Common myeloid progenitor, CD34-positive (primary cell): ENCODE results near the gene ORC5.

Experiments used
- CTCF ChIA-PET: fragments of 350-600 bp; sonication (Branson Sonifier 250); formaldehyde crosslinking; loops from one replicate; lab custom pipeline; 2021; ENCODE audit warnings: antibody characterized with exemption; lab: Charles Lee
- POLR2A ChIA-PET: fragments of 350-600 bp; sonication (Branson Sonifier 250); formaldehyde crosslinking; loops from one replicate; lab custom pipeline; 2021; ENCODE audit warnings: antibody characterized with exemption; lab: Charles Lee
- DNase-seq, 3 donors: peaks; one replicate each; pipeline versions ENCODE4 v3.0.0 to v3.0.0-alpha.2; 2013
- H3K27ac ChIP-seq, 2 experiments: 1 replicate in 1 of 2; 2 replicates in 1 of 2; pipeline ENCODE4 v1.7.0; 2013; ENCODE audit warnings: inconsistent platforms in 2 of 2, low read length in 2 of 2, mild to moderate bottlenecking in 2 of 2, low read depth in 1 of 2, moderate library complexity in 1 of 2; ENCODE audit not compliant: severe bottlenecking in 2 of 2, insufficient read depth in 1 of 2, poor library complexity in 1 of 2
- H3K27me3 ChIP-seq, 5 experiments: replicated peaks in 2 of 5; 1 replicate in 3 of 5; 2 replicates in 2 of 5; pipeline versions ENCODE4 v1.6.1 to v1.7.0; 2013; ENCODE audit warnings: low read length in 4 of 5, mild to moderate bottlenecking in 2 of 5, moderate library complexity in 2 of 5, inconsistent platforms in 1 of 5; ENCODE audit not compliant: insufficient read depth in 5 of 5, control insufficient read depth in 4 of 5
- H3K36me3 ChIP-seq, 4 experiments: 1 replicate in 2 of 4; 2 replicates in 2 of 4; pipeline versions ENCODE4 v1.6.1 to v1.7.0; 2013; ENCODE audit warnings: low read length in 3 of 4, control low read depth in 1 of 4, mild to moderate bottlenecking in 1 of 4; ENCODE audit not compliant: control insufficient read depth in 4 of 4, insufficient read depth in 4 of 4
- H3K4me1 ChIP-seq, 4 experiments: 1 replicate in 3 of 4; 2 replicates in 1 of 4; pipeline versions ENCODE4 v1.6.1 to v1.7.1; 2013; ENCODE audit warnings: low read length in 3 of 4, mild to moderate bottlenecking in 3 of 4, control low read depth in 1 of 4, inconsistent platforms in 1 of 4, moderate library complexity in 1 of 4; ENCODE audit not compliant: control insufficient read depth in 4 of 4, insufficient read depth in 4 of 4; ENCODE audit errors: control extremely low read depth in 1 of 4
- H3K4me3 ChIP-seq, 7 experiments: 1 replicate in 4 of 7; 2 replicates in 3 of 7; pipeline versions ENCODE4 v1.5.1 to v1.7.0; 2013; ENCODE audit warnings: mild to moderate bottlenecking in 7 of 7, low read length in 6 of 7, moderate library complexity in 6 of 7, inconsistent platforms in 2 of 7, low read depth in 2 of 7, control low read depth in 1 of 7; ENCODE audit not compliant: insufficient read depth in 4 of 7, control insufficient read depth in 1 of 7; ENCODE audit errors: extremely low read depth in 1 of 7
- H3K9me3 ChIP-seq, 5 experiments: 1 replicate in 4 of 5; 2 replicates in 1 of 5; pipeline versions ENCODE4 v1.6.1 to v1.7.1; 2013; ENCODE audit warnings: low read length in 4 of 5, mild to moderate bottlenecking in 2 of 5, inconsistent platforms in 1 of 5, low read depth in 1 of 5, moderate library complexity in 1 of 5; ENCODE audit not compliant: control insufficient read depth in 4 of 5, insufficient read depth in 2 of 5; ENCODE audit errors: control extremely low read depth in 1 of 5
- WGBS: methylation state at CpG from one replicate; pipeline ENCODE4 v1.1.5; 2013; ENCODE audit not compliant: insufficient coverage; 5-methylcytosine and 5-hydroxymethylcytosine counted together

ORC5 gene

GRCh38 chr7:104152468-104152867 is 55.3 kb downstream of the ORC5 start:
- no peak overlapping the region for H3K27ac ChIP-seq
- no CpG with 5 or more reads among the region's 1 CpG for WGBS
- H3K9me3 ChIP-seq = no peaks in the 10 kb centered on the region
- peaks cover 0 to 10% (median 1%) of the 10 kb centered on the region in 4 experiments for H3K36me3 ChIP-seq
- no peak overlapping the region for H3K4me3 ChIP-seq
- no peak for DNase-seq
- H3K4me1 ChIP-seq = no peaks in the 10 kb centered on the region
- POLR2A ChIA-PET = no interaction called here
- H3K27me3 ChIP-seq = no peaks in the 10 kb centered on the region
- CTCF ChIA-PET = interaction anchor here (0.6 kb wide), 1 partner anchor 1181 kb away, joined by 4 read pairs; no protein-coding TSS in a partner anchor

GRCh38 chr7:104150470-104150869 is 57.3 kb downstream of the ORC5 start:
- WGBS = no CpG with 5 or more reads among the region's 1 CpG
- no peaks in the 10 kb centered on the region for H3K4me1 ChIP-seq
- peaks cover 0 to 10% (median 1%) of the 10 kb centered on the region in 4 experiments for H3K36me3 ChIP-seq
- CTCF ChIA-PET = interaction anchor here (1.1 to 1.4 kb wide), 2 partner anchors 9 to 10 kb away, joined by 3 to 6 read pairs; no protein-coding TSS in a partner anchor
- no peak overlapping the region for H3K4me3 ChIP-seq
- POLR2A ChIA-PET = no interaction called here
- no peaks in the 10 kb centered on the region for H3K27me3 ChIP-seq
- H3K27ac ChIP-seq = no peak overlapping the region
- no peaks in the 10 kb centered on the region for H3K9me3 ChIP-seq
- DNase-seq = no peak

- H3K27me3 ChIP-seq = no peaks in the 10 kb centered on the region
- no peak for DNase-seq
- WGBS = no CpG with 5 or more reads among the region's 2 CpGs
- peaks cover 0 to 10% (median 1%) of the 10 kb centered on the region in 4 experiments for H3K36me3 ChIP-seq
- H3K9me3 ChIP-seq = no peaks in the 10 kb centered on the region
- no peak overlapping the region for H3K4me3 ChIP-seq
- no peaks in the 10 kb centered on the region for H3K4me1 ChIP-seq
- no peak overlapping the region for H3K27ac ChIP-seq
- ChIA-PET CTCF (no interaction called here), POLR2A (no interaction called here)
Observed at GRCh38 chr7:104149822-104150221, 58.0 kb downstream of the ORC5 start.

GRCh38 chr7:104142147-104142546 is 65.7 kb downstream of the ORC5 start:
- H3K4me3 ChIP-seq = no peak overlapping the region
- WGBS = no CpG with 5 or more reads among the region's 2 CpGs
- CTCF ChIA-PET = no interaction called here
- DNase-seq = no peak
- H3K27ac ChIP-seq = no peak overlapping the region
- no peaks in the 10 kb centered on the region for H3K9me3 ChIP-seq
- H3K36me3 ChIP-seq = peaks cover 4 to 8% (median 6%) of the 10 kb centered on the region in 4 experiments
- no peaks in the 10 kb centered on the region for H3K27me3 ChIP-seq
- no peaks in the 10 kb centered on the region for H3K4me1 ChIP-seq
- POLR2A ChIA-PET = no interaction called here

GRCh38 chr7:104137971-104138370 is 69.8 kb downstream of the ORC5 start:
- DNase-seq = no peak
- POLR2A ChIA-PET = interaction anchor here (0.5 to 0.6 kb wide), 2 partner anchors 62 to 111 kb away, joined by 3 to 4 read pairs; no protein-coding TSS in a partner anchor
- peaks cover 6 to 37% (median 20%) of the 10 kb centered on the region in 4 experiments for H3K36me3 ChIP-seq
- WGBS = 97% methylated on average over 6 of the region's 7 CpGs
- H3K9me3 ChIP-seq = no peaks in the 10 kb centered on the region
- H3K4me1 ChIP-seq = no peaks in the 10 kb centered on the region
- no peaks in the 10 kb centered on the region for H3K27me3 ChIP-seq
- H3K27ac ChIP-seq = no peak overlapping the region
- no peak overlapping the region for H3K4me3 ChIP-seq
- CTCF ChIA-PET = no interaction called here

- CTCF ChIA-PET = no interaction called here
- Histone ChIP-seq H3K36me3 (peaks cover 9 to 39% (median 21%) of the 10 kb centered on the region in 4 experiments), H3K4me1 (no peaks in the 10 kb centered on the region), H3K9me3 (no peaks in the 10 kb centered on the region), H3K4me3 (no peak overlapping the region), H3K27me3 (no peaks in the 10 kb centered on the region), H3K27ac (no peak overlapping the region)
- POLR2A ChIA-PET = no interaction called here
- DNase-seq = no peak
- WGBS = 99% methylated on average over 10 of the region's 10 CpGs
Observed at GRCh38 chr7:104137511-104137910, 70.3 kb downstream of the ORC5 start.

- H3K27me3 ChIP-seq = no peaks in the 10 kb centered on the region
- H3K36me3 ChIP-seq = peaks cover 9 to 39% (median 25%) of the 10 kb centered on the region in 4 experiments
- ChIA-PET CTCF (no interaction called here), POLR2A (no interaction called here)
- no peaks in the 10 kb centered on the region for H3K4me1 ChIP-seq
- H3K27ac ChIP-seq = no peak overlapping the region
- no peaks in the 10 kb centered on the region for H3K9me3 ChIP-seq
- 100% methylated on average over 1 of the region's 3 CpGs for WGBS
- H3K4me3 ChIP-seq = no peak overlapping the region
- DNase-seq = no peak
Observed at GRCh38 chr7:104136981-104137380, 70.8 kb downstream of the ORC5 start.
